Measurements from ENCODE around the gene HMGCS2. TPM values are rescaled to one million over a fixed set of nuclear protein-coding genes. Genes with fewer than 3 reads are reported as not detected.

The HMGCS2 gene
- total RNA-seq, 1 donor from 2014 or later, result 22.1 TPM

DNA sequence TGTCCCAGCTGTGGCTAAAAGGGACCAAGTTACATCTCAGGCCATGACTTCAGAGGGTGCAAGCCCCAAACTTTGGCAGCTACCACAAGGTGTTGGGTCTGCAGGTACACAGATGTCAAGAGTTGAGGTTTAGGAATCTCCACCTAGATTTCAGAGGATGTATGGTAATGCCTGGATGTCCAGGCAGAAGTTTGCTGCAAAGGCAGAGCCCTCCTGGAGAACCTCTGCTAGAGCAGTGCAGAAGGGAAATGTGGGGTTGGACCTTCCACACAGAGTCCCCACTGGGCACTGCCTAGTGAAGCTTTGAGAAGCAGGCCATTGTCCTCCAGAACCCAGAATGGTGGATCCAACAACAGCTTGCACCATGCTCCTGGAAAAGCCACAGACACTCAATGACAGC, 67.0 kb downstream of the HMGCS2 start:
- DNase-seq (ENCODE audit: low spot score), result no peak

- DNase-seq (ENCODE audit: low spot score), result no peak
Measured at GRCh38 chr1:119700326-119700725, 68.4 kb downstream of the HMGCS2 start.

Other genes with a start within 250 kb of the HMGCS2 start
- gene ZNF697, start 120.6 kb downstream of the HMGCS2 start, total RNA-seq, result 2.9 TPM
- 12.8 TPM for gene PHGDH, start 57.0 kb downstream of the HMGCS2 start, total RNA-seq
- 0.49 TPM for gene REG4, start 42.6 kb upstream of the HMGCS2 start, total RNA-seq
- not detected for gene ADAM30, start 127.6 kb upstream of the HMGCS2 start, total RNA-seq

Measured in mucosa of gallbladder (tissue), 1 donor.